H1 (cell line): Measurements from ENCODE around the gene GALNT12. TPM values are rescaled to one million over a fixed set of nuclear protein-coding genes. Genes with fewer than 3 reads are reported as not detected.

Source experiments
- CTCF ChIA-PET: fragments of 300-600 bp; sonication (Branson Sonifier 250); formaldehyde crosslinking; loops from one replicate; lab custom pipeline; 2021; ENCODE audit not compliant: partially characterized antibody; lab: Charles Lee
- POLR2A ChIA-PET: fragments of 300-600 bp; sonication (Branson Sonifier 250); formaldehyde crosslinking; loops from one replicate; lab custom pipeline; 2021; ENCODE audit warnings: inconsistent platforms; ENCODE audit not compliant: partially characterized antibody; lab: Charles Lee
- DNase-seq, 2 experiments: peaks; one replicate each; pipeline versions ENCODE4 v3.0.0 to v3.0.0-alpha.2; 2010 to 2022; ENCODE audit warnings: low spot score in 2 of 2, low read depth in 1 of 2, mixed read lengths in 1 of 2
- FAIRE-seq: peaks from 2 replicates; lab custom pipeline; 2011; peaks lifted over from hg19 to GRCh38; lab: Jason Lieb, UNC
- H2AFZ ChIP-seq: 2 replicates; pipeline ENCODE4 v1.8.1; 2012; ENCODE audit warnings: low read length, inconsistent platforms
- H2AK5ac ChIP-seq: 2 replicates; pipeline ENCODE4 v1.6.1; 2013; ENCODE audit warnings: low read depth, low read length
- H2BK120ac ChIP-seq: replicated peaks from 2 replicates; pipeline ENCODE3; 2013; ENCODE audit warnings: low read depth, low read length, inconsistent platforms
- H2BK12ac ChIP-seq: 2 replicates; pipeline ENCODE4 v1.6.1; 2013; ENCODE audit warnings: low read depth, low read length
- H2BK15ac ChIP-seq: 2 replicates; pipeline ENCODE4 v1.6.1; 2013; ENCODE audit warnings: low read length
- H2BK20ac ChIP-seq: 2 replicates; pipeline ENCODE4 v1.6.1; 2013; ENCODE audit warnings: low read length
- H2BK5ac ChIP-seq: 2 replicates; pipeline ENCODE4 v1.6.1; 2013; ENCODE audit warnings: low read depth, low read length
- H3K14ac ChIP-seq: 2 replicates; pipeline ENCODE4 v1.6.1; 2013; ENCODE audit warnings: inconsistent platforms; ENCODE audit not compliant: insufficient read length
- H3K18ac ChIP-seq: 2 replicates; pipeline ENCODE4 v1.6.1; 2013; ENCODE audit warnings: low read length; ENCODE audit errors: extremely low read depth
- H3K23ac ChIP-seq: 2 replicates; pipeline ENCODE4 v1.6.1; 2013; ENCODE audit warnings: inconsistent platforms; ENCODE audit not compliant: insufficient read length
- H3K23me2 ChIP-seq: 2 replicates; pipeline ENCODE4 v1.6.1; 2013; ENCODE audit warnings: low read depth, low read length
- H3K27ac ChIP-seq: 2 replicates; pipeline ENCODE4 v1.6.1; 2011; ENCODE audit warnings: low read depth, low read length, inconsistent platforms
- H3K27me3 ChIP-seq, 4 experiments: replicated peaks in 1 of 4; 1 replicate in 1 of 4; 2 replicates in 3 of 4; pipeline versions ENCODE4 v1.6.1 to v1.8.1; 2011 to 2013; ENCODE audit warnings: low read length in 3 of 4, mild to moderate bottlenecking in 3 of 4, inconsistent platforms in 2 of 4, mixed read lengths in 2 of 4, moderate library complexity in 1 of 4; ENCODE audit not compliant: control insufficient read depth in 3 of 4, insufficient read depth in 3 of 4; ENCODE audit errors: extremely low read depth in 1 of 4
- H3K36me3 ChIP-seq, 4 experiments: 2 replicates each; pipeline versions ENCODE4 v1.6.1 to v1.8.1; 2011 to 2013; ENCODE audit warnings: mild to moderate bottlenecking in 4 of 4, low read length in 3 of 4, moderate library complexity in 2 of 4, control low read depth in 1 of 4, inconsistent platforms in 1 of 4; ENCODE audit not compliant: insufficient read depth in 4 of 4, control insufficient read depth in 2 of 4
- H3K4ac ChIP-seq: replicated peaks from 2 replicates; pipeline ENCODE3; 2013; ENCODE audit warnings: low read length, low read depth, mixed read lengths, inconsistent platforms; ENCODE audit not compliant: insufficient read length
- H3K4me1 ChIP-seq, 4 experiments: replicated peaks in 1 of 4; 1 replicate in 1 of 4; 2 replicates in 3 of 4; pipeline versions ENCODE4 v1.6.1 to v1.8.1; 2011 to 2013; ENCODE audit warnings: low read length in 3 of 4, inconsistent platforms in 2 of 4, mixed read lengths in 1 of 4; ENCODE audit not compliant: insufficient read depth in 4 of 4, control insufficient read depth in 3 of 4
- H3K4me2 ChIP-seq, 2 experiments: 2 replicates each; pipeline versions ENCODE4 v1.6.1 to v1.8.1; 2011 to 2013; ENCODE audit warnings: low read depth in 2 of 2, low read length in 2 of 2, control low read depth in 1 of 2, inconsistent platforms in 1 of 2, mild to moderate bottlenecking in 1 of 2; ENCODE audit not compliant: insufficient read depth in 1 of 2
- H3K4me3 ChIP-seq, 4 experiments: fragments of 200-600, 300-600 bp in 1 of 4; sonication (generic), shearing (Covaris generic), sonication (Bioruptor Twin) in 1 of 4; 2 replicates each; pipeline versions ENCODE4 v1.5.1 to v1.8.1; 2011 to 2016; ENCODE audit warnings: low read length in 4 of 4, low read depth in 3 of 4, control low read depth in 2 of 4, inconsistent platforms in 2 of 4, mild to moderate bottlenecking in 2 of 4, mixed read lengths in 1 of 4, moderate library complexity in 1 of 4; ENCODE audit not compliant: insufficient read depth in 2 of 4; ENCODE audit errors: extremely low read depth in 1 of 4
- H3K56ac ChIP-seq: replicated peaks from 2 replicates; pipeline ENCODE3; 2013; ENCODE audit warnings: low read depth, mild to moderate bottlenecking, mixed read lengths, low read length, inconsistent platforms; ENCODE audit not compliant: insufficient read length
- H3K79me1 ChIP-seq: 2 replicates; pipeline ENCODE4 v1.6.1; 2013; ENCODE audit warnings: low read depth, low read length, control low read depth
- H3K79me2 ChIP-seq, 2 experiments: 2 replicates each; pipeline versions ENCODE4 v1.6.1 to v1.8.1; 2012 to 2013; ENCODE audit warnings: low read length in 2 of 2, mild to moderate bottlenecking in 2 of 2, inconsistent platforms in 1 of 2; ENCODE audit not compliant: insufficient read depth in 2 of 2, control insufficient read depth in 1 of 2
- H3K9ac ChIP-seq, 4 experiments: replicated peaks in 1 of 4; 1 replicate in 1 of 4; 2 replicates in 3 of 4; pipeline versions ENCODE4 v1.6.1 to v1.8.1; 2011 to 2013; ENCODE audit warnings: low read depth in 3 of 4, low read length in 3 of 4, control low read depth in 2 of 4, mild to moderate bottlenecking in 2 of 4, moderate library complexity in 2 of 4, inconsistent platforms in 1 of 4; ENCODE audit errors: extremely low read depth in 1 of 4
- H3K9me3 ChIP-seq, 2 experiments: 2 replicates each; pipeline versions ENCODE4 v1.6.1 to v1.8.1; 2012 to 2013; ENCODE audit warnings: mild to moderate bottlenecking in 2 of 2, moderate library complexity in 2 of 2, control low read depth in 1 of 2, inconsistent platforms in 1 of 2, low read depth in 1 of 2, low read length in 1 of 2, mixed read lengths in 1 of 2; ENCODE audit not compliant: insufficient read depth in 2 of 2
- H4K20me1 ChIP-seq, 2 experiments: replicated peaks in 1 of 2; 2 replicates each; pipeline versions ENCODE3 to v1.8.1; 2011 to 2013; ENCODE audit warnings: inconsistent platforms in 2 of 2, low read length in 2 of 2, mild to moderate bottlenecking in 1 of 2; ENCODE audit not compliant: insufficient read depth in 2 of 2, control insufficient read depth in 1 of 2
- H4K5ac ChIP-seq: 2 replicates; pipeline ENCODE4 v1.6.1; 2013; ENCODE audit warnings: low read length, low read depth, mixed read lengths, inconsistent platforms; ENCODE audit not compliant: insufficient read length
- H4K8ac ChIP-seq: 2 replicates; pipeline ENCODE4 v1.8.0; 2013; ENCODE audit warnings: mild to moderate bottlenecking, moderate library complexity, low read length, inconsistent platforms; ENCODE audit not compliant: insufficient read depth; ENCODE audit errors: extremely low read depth
- H4K91ac ChIP-seq: replicated peaks from 2 replicates; pipeline ENCODE3; 2013; ENCODE audit warnings: low read length, mixed read lengths, inconsistent platforms; ENCODE audit not compliant: insufficient read length
- EGR1 ChIP-seq: IDR thresholded peaks from 2 replicates; pipeline ENCODE4 v1.6.1; 2011; ENCODE audit warnings: low read depth, low read length, borderline replicate concordance
- EZH2 ChIP-seq: fragments of 200-600 bp; sonication (generic); IDR thresholded peaks from 2 replicates; pipeline ENCODE4 v1.7.1; 2012; ENCODE audit warnings: low read depth, mild to moderate bottlenecking, moderate library complexity, low read length, inconsistent platforms; ENCODE audit not compliant: severe bottlenecking
- GABPA ChIP-seq: IDR thresholded peaks from 2 replicates; pipeline ENCODE4 v1.6.1; 2011; ENCODE audit warnings: mild to moderate bottlenecking, low read length, moderate library complexity, borderline replicate concordance; ENCODE audit not compliant: insufficient read depth
- JUN ChIP-seq: IDR thresholded peaks from 2 replicates; pipeline ENCODE4 v1.6.1; 2011; ENCODE audit warnings: low read depth, mild to moderate bottlenecking, improper control_type of control experiment, low read length
- KDM5A ChIP-seq: fragments of 200-600 bp; IDR thresholded peaks from 2 replicates; pipeline ENCODE4 v1.7.1; 2012; ENCODE audit warnings: mild to moderate bottlenecking, low read length, inconsistent platforms, mixed read lengths
- SIRT6 ChIP-seq: IDR thresholded peaks from one replicate; pipeline ENCODE4 v1.7.1; 2012; ENCODE audit warnings: low read length, inconsistent platforms
- SRF ChIP-seq: IDR thresholded peaks from 2 replicates; pipeline ENCODE4 v1.6.1; 2011; ENCODE audit warnings: mild to moderate bottlenecking, low read depth, low read length, moderate library complexity
- TCF12 ChIP-seq: IDR thresholded peaks from 2 replicates; pipeline ENCODE4 v1.6.1; 2011; ENCODE audit warnings: low read depth, mild to moderate bottlenecking, low read length
- YY1 ChIP-seq: IDR thresholded peaks from 2 replicates; pipeline ENCODE4 v1.6.1; 2011; ENCODE audit warnings: low read depth, mild to moderate bottlenecking, low read length
- WGBS, 2 experiments: shearing (Covaris generic) in 1 of 2; methylation state at CpG; one replicate each; pipeline versions ENCODE4 v1.1.6 to v1.1.7; 2013 to 2015; ENCODE audit warnings: low lambda C conversion rate in 2 of 2, mixed read lengths in 2 of 2, inconsistent platforms in 1 of 2, low coverage in 1 of 2, missing lambda C conversion rate in 1 of 2; ENCODE audit not compliant: insufficient replicate concordance in 2 of 2, insufficient coverage in 1 of 2, insufficient read length in 1 of 2; ENCODE audit errors: extremely low coverage in 1 of 2, missing lambda C conversion rate in 1 of 2; 5-methylcytosine and 5-hydroxymethylcytosine counted together
- polyA plus RNA-seq, 7 experiments: library from polyadenylated mRNA; depleted of rRNA in 3 of 7; stranded (reverse) in 5 of 7; unstranded in 2 of 7; fragments of >200 nt in 5 of 7; fragments of 200-250 nt in 2 of 7; gene quantifications; 1 replicate in 5 of 7; 2 replicates in 1 of 7; 4 replicates in 1 of 7; pipeline versions ENCODE4 v1.2.1 to v1.2.3, GENCODE V29; 2011 to 2013; ENCODE audit warnings: missing spikeins in 2 of 7, mixed read lengths in 2 of 7
- total RNA-seq: library from RNA; stranded (reverse); fragmentation: NEBNext Ultra II Directional; extraction: Animal tissue kit (Norgen Biotek cat#: 25700); gene quantifications from 2 replicates; pipeline ENCODE4 v1.2.1, GENCODE V29; 2021

GALNT12 gene
- total and polyA plus RNA-seq, 2 of the 8 experiments (the other 6 are each of a cell fraction or from before 2014, with no cell fraction given) = 16.2 to 19.6 TPM

- CTCF ChIA-PET = interaction anchor here (0.9 kb wide), 1 partner anchor 93 kb away, joined by 3 read pairs; no protein-coding TSS in a partner anchor
- Histone ChIP-seq H2BK15ac (no peak overlapping the region), H3K27ac (no peak overlapping the region), H3K79me2 (no peaks in the 10 kb centered on the region), H3K14ac (no peak overlapping the region), H3K23ac (no peak overlapping the region), H3K4me1 (no peaks in the 10 kb centered on the region), H2BK120ac (no peak overlapping the region), H3K9me3 (0 out of 4 replicates have a peak, but pooled peaks cover 0 to 5% of the 10 kb centered on the region in 2 experiments), H2BK20ac (no peak overlapping the region), H2BK12ac (no peak overlapping the region), H3K36me3 (no peaks in the 10 kb centered on the region), H2AK5ac (no peak overlapping the region), H2AFZ (no peak overlapping the region), H3K79me1 (no peaks in the 10 kb centered on the region), H3K56ac (no peak overlapping the region), H2BK5ac (no peak overlapping the region), H3K4me3 (no peak overlapping the region), H4K20me1 (no peaks in the 10 kb centered on the region), H4K8ac (no peak overlapping the region), H3K4ac (no peak overlapping the region), H4K91ac (no peak overlapping the region), H3K23me2 (no peaks in the 10 kb centered on the region), H3K4me2 (no peak overlapping the region), H4K5ac (no peak overlapping the region), H3K9ac (no peak overlapping the region), H3K27me3 (no peaks in the 10 kb centered on the region), H3K18ac (no peak overlapping the region)
- POLR2A ChIA-PET = no interaction called here
- 100% methylated on average over 1 of the region's 1 CpG; no CpG with 5 or more reads in 1 of the 2 experiments for WGBS, 2 experiments
- FAIRE-seq (no peak), DNase-seq (no peak)
- TF ChIP-seq JUN = no peak
- no peak for TF ChIP-seq GABPA
- TF ChIP-seq SIRT6 = no peak
- no peak for TF ChIP-seq SRF
- no peak for TF ChIP-seq KDM5A
- no peak for TF ChIP-seq YY1
- TF ChIP-seq EZH2 = no peak
- no peak for TF ChIP-seq EGR1
- no peak for TF ChIP-seq TCF12
Measured at GRCh38 chr9:98867103-98867428, 59.6 kb downstream of the GALNT12 start.
